HG03521 (cell line): ENCODE data around the gene TANC1.

Experiments used
- ATAC-seq: cut with Tn5 transposase; IDR thresholded peaks from one replicate; pipeline ENCODE4 v1.9.1; 2021; ENCODE audit warnings: mild to moderate bottlenecking, moderate library complexity; ENCODE audit not compliant: unreplicated experiment

The TANC1 gene

DNA sequence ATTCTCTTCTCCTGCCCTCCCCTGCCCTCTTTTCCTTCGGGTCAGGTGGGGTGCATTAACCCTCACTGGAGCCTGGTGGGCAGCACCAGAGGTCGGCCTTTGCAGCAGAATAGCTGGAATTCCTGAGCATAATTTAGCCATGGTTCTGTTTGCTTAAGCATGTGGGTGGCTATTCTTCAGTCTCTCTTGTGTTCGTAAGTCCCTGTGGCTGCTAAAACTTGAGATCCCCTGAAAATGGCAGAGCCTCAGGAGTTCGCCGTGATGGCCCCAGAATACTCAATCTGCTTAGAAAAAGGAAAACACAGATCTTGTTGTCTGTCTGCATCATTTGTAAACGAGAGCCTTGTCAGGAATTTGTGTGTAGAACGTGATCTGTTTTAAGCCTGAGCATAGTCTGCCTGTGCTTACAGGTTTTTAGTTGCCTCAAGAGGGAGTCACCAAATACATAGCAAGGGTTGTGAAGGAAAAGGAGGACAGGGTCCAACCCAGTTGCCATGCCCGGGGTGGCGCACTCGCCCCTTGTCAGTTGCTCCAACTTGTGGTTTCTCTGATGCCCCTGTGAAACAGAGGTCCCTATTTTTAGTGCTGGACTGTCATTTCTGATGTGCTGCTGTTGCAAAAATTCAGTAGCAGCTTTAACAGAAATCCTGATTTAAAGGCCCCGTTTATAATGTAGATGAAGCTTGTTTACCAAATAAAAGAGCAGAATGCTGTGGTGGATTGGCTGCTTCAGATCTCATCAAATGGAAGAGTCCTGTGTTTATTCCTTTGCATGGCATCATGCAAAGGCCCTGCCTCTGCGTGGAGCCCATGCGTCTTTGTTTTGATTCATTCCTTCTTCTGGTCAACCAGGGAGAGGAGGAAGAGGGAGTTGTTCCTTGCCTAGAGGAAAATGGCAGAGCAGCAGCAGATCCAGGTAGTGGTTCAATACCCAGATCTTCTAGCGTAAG lies 243.3 kb downstream of the TANC1 start:
- no peak for ATAC-seq

DNA sequence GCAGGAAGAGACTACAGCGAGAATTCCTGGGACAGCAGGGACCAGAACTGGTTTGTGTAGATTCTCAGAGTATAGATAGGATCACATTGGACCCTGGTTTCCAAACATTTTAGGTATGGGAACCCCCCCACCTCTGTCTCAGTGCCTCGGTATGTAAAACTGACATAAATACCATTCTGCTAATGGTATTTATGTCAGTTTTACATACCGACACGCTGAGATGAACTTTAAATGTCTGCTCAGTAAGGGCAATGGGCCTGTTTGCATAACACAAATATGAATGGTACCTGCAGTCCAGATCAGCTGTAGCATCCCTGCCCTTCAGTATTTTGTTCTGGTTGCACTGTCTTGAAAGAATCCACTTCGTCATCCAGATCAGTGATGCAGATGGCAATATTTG lies 244.9 kb downstream of the TANC1 start:
- ATAC-seq: no peak

GRCh38 chr2:159214325-159214865 lies 246.0 kb downstream of the TANC1 start:
- ATAC-seq: no peak

- no peak for ATAC-seq
Observed at GRCh38 chr2:159215116-159215515, 246.7 kb downstream of the TANC1 start.

GRCh38 chr2:159217676-159218075 lies 249.2 kb downstream of the TANC1 start:
- ATAC-seq: no peak

DNA sequence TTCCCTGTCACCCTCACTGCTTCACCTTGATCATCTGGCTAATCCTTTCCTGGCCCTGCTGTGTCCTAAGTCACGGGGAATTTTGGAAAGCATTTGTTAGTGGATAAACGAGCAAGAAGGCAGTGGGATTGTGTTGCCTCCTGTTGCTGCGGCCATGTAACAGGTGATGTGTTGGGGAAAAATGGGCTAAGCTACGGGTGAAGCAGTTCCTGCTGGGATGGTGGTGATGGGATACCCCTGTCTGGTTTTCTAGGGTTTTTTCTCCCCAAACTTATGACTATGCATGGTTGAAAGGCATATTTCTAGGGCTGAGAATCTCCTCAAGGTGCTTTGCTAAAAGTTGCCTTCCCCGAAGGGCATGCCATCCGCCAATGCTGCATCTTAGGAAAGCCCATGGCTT lies 249.9 kb downstream of the TANC1 start:
- no peak for ATAC-seq

GRCh38 chr2:159219394-159219998 lies 251.1 kb downstream of the TANC1 start:
- no peak for ATAC-seq

DNA sequence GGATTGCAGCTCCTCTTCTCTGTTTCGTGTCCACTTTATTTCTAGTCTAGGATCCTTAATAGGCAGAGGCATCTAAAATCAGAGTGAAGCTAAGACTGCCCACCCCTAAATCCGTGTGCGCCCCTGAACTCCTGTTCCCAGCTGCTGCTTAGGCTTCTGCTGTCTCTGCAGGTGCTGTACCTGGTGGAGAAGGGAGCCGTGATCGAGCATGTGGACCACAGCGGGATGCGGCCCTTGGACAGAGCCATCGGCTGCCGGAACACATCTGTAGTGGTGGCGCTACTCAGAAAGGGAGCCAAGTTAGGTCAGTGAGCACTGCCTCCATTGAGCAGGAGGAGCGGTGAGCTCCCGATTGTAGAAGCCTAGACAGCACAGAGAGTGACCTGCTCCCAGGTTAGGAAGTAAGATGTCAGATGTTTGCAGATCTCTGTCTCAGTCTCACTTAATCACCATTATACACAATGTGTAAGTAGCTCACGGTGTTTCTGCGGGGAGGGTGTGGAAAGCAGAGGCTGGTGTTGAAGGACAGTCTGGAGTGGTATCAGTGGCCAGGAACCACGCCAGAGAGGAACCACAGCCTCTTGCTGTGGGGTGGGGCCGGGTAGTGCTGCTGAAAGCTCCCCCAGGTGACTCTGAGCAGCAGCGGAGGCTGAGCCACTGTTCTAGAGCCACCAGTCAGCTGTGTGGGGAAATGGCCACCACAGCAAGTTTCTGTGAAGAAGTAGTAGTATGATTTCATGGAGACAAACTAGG lies 255.8 kb downstream of the TANC1 start:
- no peak for ATAC-seq

GRCh38 chr2:159225025-159226016 lies 256.9 kb downstream of the TANC1 start:
- ATAC-seq: no peak

DNA sequence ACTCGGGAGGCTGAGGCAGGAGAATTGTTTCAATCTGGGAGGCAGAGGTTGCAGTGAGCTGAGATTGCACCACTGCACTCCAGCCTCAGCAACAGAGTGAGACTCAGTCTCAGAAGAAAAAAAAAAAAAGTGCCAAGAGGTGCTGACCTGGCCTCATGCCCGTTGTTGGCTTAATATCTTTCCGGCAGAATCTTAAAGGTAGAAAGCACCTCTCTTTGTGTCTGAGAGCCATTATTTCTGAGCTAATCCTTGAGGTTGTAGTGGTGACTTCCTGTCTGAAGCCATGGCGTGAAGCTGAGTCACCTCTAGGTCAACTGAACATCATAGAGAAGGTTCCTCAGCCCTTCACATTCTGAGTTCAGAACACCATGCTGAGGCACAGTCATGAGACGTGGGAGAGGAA lies 257.6 kb downstream of the TANC1 start:
- ATAC-seq: no peak

DNA sequence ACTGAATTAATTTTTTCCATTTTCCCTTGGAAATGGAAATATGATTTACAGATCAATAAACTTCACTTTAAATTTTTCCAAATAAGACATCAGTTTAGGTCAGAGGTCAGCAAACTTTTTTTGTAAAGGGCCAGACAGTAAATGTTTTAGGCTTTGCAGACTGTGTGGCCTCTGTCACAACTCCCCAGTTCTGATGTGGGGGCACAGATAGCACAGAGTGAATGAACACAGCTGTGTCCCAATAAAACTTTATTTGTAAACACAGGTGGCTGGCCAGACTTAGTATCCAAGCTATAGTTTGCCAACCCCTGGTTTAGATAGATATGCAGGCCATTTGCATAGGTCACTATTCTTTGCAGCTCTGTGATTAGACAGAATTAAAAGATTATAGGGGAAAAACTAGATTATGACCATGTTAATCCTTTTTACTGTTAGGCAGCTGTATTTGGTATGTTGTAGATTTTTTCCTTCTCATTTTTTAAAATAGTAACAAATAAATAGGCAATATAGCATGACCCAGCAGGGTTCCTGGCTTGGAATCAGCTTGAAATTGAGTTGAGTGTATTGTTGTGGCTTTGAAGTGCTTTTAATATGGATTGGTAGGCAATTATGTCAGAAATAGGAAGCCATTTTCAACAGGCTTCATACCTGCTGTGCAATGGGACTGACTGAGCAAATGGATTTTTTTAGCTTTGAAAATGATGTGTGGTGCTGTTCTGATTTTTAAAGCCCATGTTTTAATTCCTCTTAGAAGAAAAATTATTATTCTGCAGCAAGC lies 258.4 kb downstream of the TANC1 start:
- ATAC-seq: no peak

DNA sequence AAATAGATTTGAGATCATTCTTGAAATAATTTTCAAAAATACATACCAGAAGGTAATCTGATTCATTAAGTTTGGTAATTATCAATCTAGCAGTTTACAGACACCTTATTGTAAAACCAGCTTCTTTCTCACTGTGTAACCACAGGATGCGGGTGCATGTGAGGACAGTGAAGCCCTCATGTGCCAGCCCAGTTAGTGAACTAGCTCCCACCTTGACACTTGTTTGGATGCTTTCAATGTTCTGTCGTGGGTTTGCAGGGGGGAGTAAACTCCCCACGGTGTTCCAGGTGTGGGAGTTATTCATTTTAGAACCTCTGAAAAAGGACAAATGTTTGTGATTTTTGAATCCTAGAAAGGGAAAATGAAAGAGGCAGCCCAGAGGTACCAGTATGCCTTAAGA lies 259.0 kb downstream of the TANC1 start:
- no peak for ATAC-seq

GRCh38 chr2:159228081-159228581 lies 259.7 kb downstream of the TANC1 start:
- ATAC-seq: no peak

GRCh38 chr2:159229476-159230144 lies 261.2 kb downstream of the TANC1 start:
- ATAC-seq: no peak

- ATAC-seq: no peak
Observed at GRCh38 chr2:159230145-159230877, 261.9 kb downstream of the TANC1 start.

DNA sequence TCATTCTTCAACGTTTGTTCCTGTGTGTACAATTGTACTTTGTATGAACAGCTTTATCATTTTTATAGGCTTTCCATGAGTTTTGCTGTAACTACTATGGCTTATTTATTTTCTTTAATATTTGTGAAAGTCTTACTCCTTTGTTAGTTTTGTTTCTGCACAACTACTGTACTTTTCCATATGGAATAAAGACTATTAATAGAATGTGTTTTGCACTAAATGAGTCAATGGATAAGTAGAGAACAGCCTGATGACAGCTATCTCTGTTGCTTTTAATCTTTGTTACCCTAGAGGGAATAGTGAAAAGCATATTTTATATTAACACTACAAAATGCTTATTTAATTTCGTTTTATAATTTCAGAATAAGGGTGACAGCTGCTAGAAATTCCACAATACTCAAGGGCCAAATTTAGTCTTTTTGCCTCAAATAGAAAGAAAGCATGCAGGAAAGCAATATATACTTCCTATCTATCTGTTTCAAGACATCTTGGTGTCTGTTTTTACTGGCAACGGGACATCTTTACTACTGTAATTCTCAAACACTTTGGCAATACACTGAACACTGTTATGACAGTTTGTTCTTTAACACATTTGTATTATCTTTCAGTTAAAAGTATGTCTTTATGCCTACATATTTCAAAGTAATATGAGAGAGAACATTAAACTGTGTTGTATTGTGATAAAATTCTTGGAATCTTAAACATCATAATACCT lies 264.2 kb downstream of the TANC1 start:
- ATAC-seq: no peak

DNA sequence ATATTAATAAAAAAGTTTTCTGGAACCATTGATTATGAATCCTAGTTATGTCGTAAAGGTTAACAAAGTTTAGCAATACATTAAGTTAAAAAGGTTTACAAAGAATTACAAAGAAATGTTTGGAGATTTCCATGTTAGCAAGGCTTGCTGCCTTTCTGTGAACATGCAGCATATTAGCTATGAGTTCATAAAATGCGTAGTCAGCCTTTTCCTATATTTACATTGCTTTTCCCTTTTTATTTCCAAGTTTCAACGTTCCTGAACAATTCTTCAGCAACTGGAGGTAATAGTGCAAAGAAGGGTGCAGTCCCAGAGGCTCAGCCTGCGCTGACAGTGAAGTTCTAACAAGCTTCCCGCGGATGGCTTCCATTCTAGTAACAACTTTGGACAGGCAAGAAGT lies 266.4 kb downstream of the TANC1 start:
- ATAC-seq: no peak
